Stimulated activated CD4-positive, alpha-beta T cell treated with anti-CD3 and anti-CD28 coated beads, Interleukin-15, amount 100 ng/mL, for 48 hours (primary cell): ENCODE results near the gene LRP5.
"Not testable (repeated sequence)": the region's sequence is repeated elsewhere in the genome, so short reads cannot be mapped to it uniquely, and the experiment has no call there.

Source experiments
- DNase-seq, 2 donors: peaks; one replicate each; pipeline ENCODE4 v3.0.0-alpha.2; 2020; ENCODE audit warnings: low read depth in 2 of 2

The LRP5 gene

GRCh38 chr11:68328374-68329091 lies 16.1 kb downstream of the LRP5 start:
- DNase-seq, result no peak

- no peak for DNase-seq
Observed at GRCh38 chr11:68329536-68329935, 17.1 kb downstream of the LRP5 start.

- DNase-seq, result no peak
Observed at GRCh38 chr11:68329978-68330699, 17.7 kb downstream of the LRP5 start.

GRCh38 chr11:68330700-68331337 lies 18.4 kb downstream of the LRP5 start:
- DNase-seq, result no peak

- no peak for DNase-seq
Observed at GRCh38 chr11:68331338-68331947, 19.1 kb downstream of the LRP5 start.

GRCh38 chr11:68332186-68332585 lies 19.8 kb downstream of the LRP5 start:
- DNase-seq, result no peak

- DNase-seq, result no peak
Observed at GRCh38 chr11:68333173-68333572, 20.8 kb downstream of the LRP5 start.

- DNase-seq, result no peak
Observed at GRCh38 chr11:68334923-68335322, 22.5 kb downstream of the LRP5 start.

GRCh38 chr11:68335683-68336082 lies 23.3 kb downstream of the LRP5 start:
- DNase-seq, result no peak

GRCh38 chr11:68336716-68337115 lies 24.3 kb downstream of the LRP5 start:
- no peak for DNase-seq

GRCh38 chr11:68337399-68337835 lies 25.0 kb downstream of the LRP5 start:
- no peak for DNase-seq

- DNase-seq, result no peak
Observed at GRCh38 chr11:68338051-68338780, 25.8 kb downstream of the LRP5 start.

- DNase-seq, result no peak
Observed at GRCh38 chr11:68340003-68340767, 27.8 kb downstream of the LRP5 start.

- DNase-seq, result no peak
Observed at GRCh38 chr11:68340784-68341556, 28.6 kb downstream of the LRP5 start.

GRCh38 chr11:68341557-68342458 lies 29.4 kb downstream of the LRP5 start:
- DNase-seq, result no peak

- no peak for DNase-seq
Observed at GRCh38 chr11:68342459-68343158, 30.2 kb downstream of the LRP5 start.

- no peak for DNase-seq
Observed at GRCh38 chr11:68343761-68344256, 31.4 kb downstream of the LRP5 start.

- DNase-seq, result not testable (repeated sequence)
Observed at GRCh38 chr11:68344821-68345220, 32.4 kb downstream of the LRP5 start.
